Activated CD8-positive, alpha-beta T cell treated with anti-CD3 and anti-CD28 coated beads, Interleukin-2, amount 10 ng/mL, durations not matched to agents 7 days and 5 days (primary cell): ENCODE data around the gene NRXN3. TPM values are rescaled to one million over a fixed set of nuclear protein-coding genes. Genes with fewer than 3 reads are reported as not detected.

Experiments
- ATAC-seq: fragments of 150-1000 bp; cut with Tn5 transposase; one replicate; pipeline ENCODE4 v1.10.0; 2021; ENCODE audit warnings: moderate library complexity
- CTCF ChIA-PET: fragments of 350-600 bp; sonication (Branson Sonifier 250); formaldehyde crosslinking; loops from one replicate; lab custom pipeline; 2021; ENCODE audit warnings: antibody characterized with exemption; lab: Charles Lee
- POLR2A ChIA-PET: fragments of 350-600 bp; sonication (Branson Sonifier 250); formaldehyde crosslinking; loops from one replicate; lab custom pipeline; 2021; ENCODE audit warnings: antibody characterized with exemption; lab: Charles Lee
- DNase-seq: peaks from one replicate; pipeline ENCODE4 v3.0.0-alpha.2; 2020
- H3K27ac Mint-ChIP-seq: one replicate; pipeline ENCODE4 v1.8.0; 2021; ENCODE audit warnings: mild to moderate bottlenecking, mixed read lengths
- H3K27me3 Mint-ChIP-seq: one replicate; pipeline ENCODE4 v1.8.0; 2021; ENCODE audit warnings: low read depth, mixed read lengths
- H3K36me3 Mint-ChIP-seq: one replicate; pipeline ENCODE4 v1.8.0; 2021; ENCODE audit warnings: low read depth, mixed read lengths
- H3K4me1 Mint-ChIP-seq: one replicate; pipeline ENCODE4 v1.8.0; 2021; ENCODE audit warnings: low read depth, mixed read lengths
- H3K4me3 Mint-ChIP-seq: one replicate; pipeline ENCODE4 v1.8.0; 2021; ENCODE audit warnings: mild to moderate bottlenecking, mixed read lengths
- H3K9me3 Mint-ChIP-seq: one replicate; pipeline ENCODE4 v1.8.0; 2022; ENCODE audit warnings: mixed read lengths; ENCODE audit not compliant: insufficient read depth
- total RNA-seq, 2 experiments: library from RNA; stranded (reverse); gene quantifications; one replicate each; pipeline ENCODE4 v1.2.3, GENCODE V29; 2021

The NRXN3 gene
- total RNA-seq, 2 experiments from 2014 or later = not detected

DNA sequence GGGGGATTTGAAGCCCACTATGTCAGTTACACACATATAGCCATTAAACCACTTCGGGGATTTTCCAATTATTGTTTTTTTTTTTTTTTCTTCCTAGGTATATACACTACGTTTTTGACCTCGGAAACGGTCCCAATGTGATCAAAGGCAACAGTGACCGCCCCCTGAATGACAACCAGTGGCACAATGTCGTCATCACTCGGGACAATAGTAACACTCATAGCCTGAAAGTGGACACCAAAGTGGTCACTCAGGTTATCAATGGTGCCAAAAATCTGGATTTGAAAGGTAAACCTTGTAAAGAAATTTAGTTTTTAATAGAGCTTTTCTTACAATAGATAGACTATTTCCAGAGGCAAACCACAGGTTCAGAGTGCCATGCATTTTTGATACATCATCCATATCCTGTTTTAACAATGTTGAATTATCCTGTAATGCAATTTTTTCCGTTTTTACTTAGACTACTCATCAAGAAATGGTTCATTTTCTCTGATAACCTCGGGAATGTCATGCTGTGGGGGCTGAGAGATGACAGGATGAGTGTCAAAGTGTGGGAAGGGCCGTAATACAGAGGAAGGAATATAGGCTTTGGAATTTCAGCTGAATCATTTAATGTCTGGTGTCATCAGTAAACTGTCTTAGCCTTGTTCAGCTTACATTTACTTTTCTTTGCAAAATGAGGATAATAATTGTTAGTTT lies 797.1 kb downstream of the NRXN3 start:
- Mint-ChIP-seq H3K27ac (no peak overlapping the region), H3K36me3 (no peaks in the 10 kb centered on the region), H3K4me3 (no peak overlapping the region), H3K9me3 (no peaks in the 10 kb centered on the region), H3K4me1 (no peaks in the 10 kb centered on the region), H3K27me3 (no peaks in the 10 kb centered on the region)
- CTCF ChIA-PET = interaction anchor here (1.1 kb wide), 1 partner anchor 11 kb away, joined by 3 read pairs; no protein-coding TSS in a partner anchor
- POLR2A ChIA-PET = no interaction called here
- ATAC-seq (no peak), DNase-seq (no peak)

DNA sequence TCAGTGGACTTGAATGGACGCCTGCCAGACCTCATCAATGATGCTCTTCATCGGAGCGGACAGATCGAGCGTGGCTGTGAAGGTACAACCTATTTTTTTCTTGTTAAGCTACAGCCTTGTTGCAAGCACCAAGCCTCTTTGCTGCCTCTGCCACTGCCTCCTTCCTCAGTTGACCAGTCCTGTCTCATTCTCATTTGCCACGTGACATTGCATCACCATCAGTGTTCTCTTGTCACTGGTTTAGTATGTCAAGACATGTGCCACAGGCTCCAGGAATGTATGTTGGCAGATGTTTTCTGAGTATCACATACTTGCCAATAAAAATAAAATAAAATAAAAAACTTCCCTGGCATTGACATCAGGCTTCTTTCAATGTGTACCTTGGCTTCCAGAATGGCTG lies 798.1 kb downstream of the NRXN3 start:
- POLR2A ChIA-PET = no interaction called here
- Mint-ChIP-seq H3K36me3 (no peaks in the 10 kb centered on the region), H3K27me3 (no peaks in the 10 kb centered on the region), H3K4me1 (no peaks in the 10 kb centered on the region), H3K4me3 (no peak overlapping the region), H3K9me3 (no peaks in the 10 kb centered on the region), H3K27ac (no peak overlapping the region)
- no peak for ATAC-seq
- CTCF ChIA-PET = no interaction called here
- no peak for DNase-seq

DNA sequence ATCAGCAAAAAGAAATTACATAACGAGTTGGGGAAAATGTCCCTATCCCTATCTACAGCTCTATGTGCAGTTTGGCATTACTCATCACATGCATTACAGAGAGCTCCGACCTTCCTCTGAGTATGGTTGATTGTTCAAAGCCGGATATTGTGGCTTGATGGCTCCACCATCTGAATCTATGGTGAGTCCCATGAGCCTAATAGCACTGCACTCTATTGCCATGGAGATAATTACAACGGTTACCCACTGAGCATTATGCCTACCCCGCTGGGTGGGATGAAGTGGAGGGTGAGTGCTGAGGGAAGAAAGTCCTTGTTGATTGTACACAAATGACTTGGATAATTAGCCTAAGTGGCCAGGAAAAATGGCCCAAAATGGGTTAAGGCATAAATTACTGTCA lies 800.5 kb downstream of the NRXN3 start:
- ChIA-PET POLR2A (no interaction called here), CTCF (interaction anchor here (1.6 to 2.9 kb wide), 2 partner anchors 11 to 37 kb away, joined by 9 read pairs; no protein-coding TSS in a partner anchor)
- ATAC-seq (no peak), DNase-seq (no peak)
- Mint-ChIP-seq H3K9me3 (no peaks in the 10 kb centered on the region), H3K27me3 (no peaks in the 10 kb centered on the region), H3K4me1 (no peaks in the 10 kb centered on the region), H3K36me3 (no peaks in the 10 kb centered on the region), H3K4me3 (no peak overlapping the region), H3K27ac (no peak overlapping the region)

DNA sequence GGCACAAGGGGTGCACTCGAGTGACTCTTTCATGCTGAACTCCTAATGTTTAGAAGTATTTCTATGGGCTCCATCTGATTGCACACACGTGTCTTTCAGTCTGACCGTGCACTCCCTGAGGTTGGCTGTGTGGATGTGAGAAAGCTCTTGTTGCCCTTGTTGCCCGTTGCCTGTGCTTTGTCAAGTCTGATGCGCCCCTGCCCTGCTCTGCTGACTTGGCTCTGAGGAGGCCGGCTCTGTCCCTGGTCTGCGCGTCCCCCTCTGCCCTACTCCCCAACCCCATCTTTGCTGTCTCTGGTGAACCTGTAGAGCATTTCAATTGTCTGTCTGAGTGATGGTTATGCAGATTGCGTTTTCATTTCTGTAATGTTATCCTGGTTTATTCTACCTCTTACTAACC lies 802.3 kb downstream of the NRXN3 start:
- Mint-ChIP-seq H3K36me3 (no peaks in the 10 kb centered on the region), H3K9me3 (no peaks in the 10 kb centered on the region), H3K27ac (no peak overlapping the region), H3K4me1 (no peaks in the 10 kb centered on the region), H3K27me3 (no peaks in the 10 kb centered on the region), H3K4me3 (no peak overlapping the region)
- no peak for ATAC-seq
- ChIA-PET CTCF (interaction anchor here (0.7 to 2.9 kb wide), 2 partner anchors 39 to 103 kb away, joined by 3 to 9 read pairs; no protein-coding TSS in a partner anchor), POLR2A (no interaction called here)
- no peak for DNase-seq

DNA sequence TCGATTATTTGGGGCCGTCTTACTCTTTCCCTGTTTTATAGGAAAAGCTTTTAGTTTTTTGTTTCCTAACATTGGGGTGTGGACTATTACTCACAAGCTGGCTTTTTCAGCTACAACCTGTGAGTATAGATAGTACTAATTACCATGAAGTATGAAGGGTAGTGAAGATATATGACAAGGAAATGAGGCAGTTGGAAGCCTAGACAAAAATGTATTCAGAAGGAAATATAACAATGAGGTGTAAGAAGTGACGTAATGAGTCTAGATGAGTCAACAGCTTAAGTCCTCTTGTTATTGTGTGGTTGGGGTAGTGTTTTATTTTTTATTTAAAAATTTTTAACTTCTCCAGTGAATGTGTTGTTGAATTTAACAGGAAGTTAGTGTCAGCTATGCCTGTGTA lies 804.5 kb downstream of the NRXN3 start:
- ATAC-seq = no peak
- Mint-ChIP-seq H3K4me1 (no peaks in the 10 kb centered on the region), H3K4me3 (no peak overlapping the region), H3K27me3 (no peaks in the 10 kb centered on the region), H3K27ac (no peak overlapping the region), H3K36me3 (no peaks in the 10 kb centered on the region), H3K9me3 (no peaks in the 10 kb centered on the region)
- ChIA-PET CTCF (interaction anchor here (1.7 kb wide), 1 partner anchor 15 kb away, joined by 9 read pairs; no protein-coding TSS in a partner anchor), POLR2A (no interaction called here)
- no peak for DNase-seq

DNA sequence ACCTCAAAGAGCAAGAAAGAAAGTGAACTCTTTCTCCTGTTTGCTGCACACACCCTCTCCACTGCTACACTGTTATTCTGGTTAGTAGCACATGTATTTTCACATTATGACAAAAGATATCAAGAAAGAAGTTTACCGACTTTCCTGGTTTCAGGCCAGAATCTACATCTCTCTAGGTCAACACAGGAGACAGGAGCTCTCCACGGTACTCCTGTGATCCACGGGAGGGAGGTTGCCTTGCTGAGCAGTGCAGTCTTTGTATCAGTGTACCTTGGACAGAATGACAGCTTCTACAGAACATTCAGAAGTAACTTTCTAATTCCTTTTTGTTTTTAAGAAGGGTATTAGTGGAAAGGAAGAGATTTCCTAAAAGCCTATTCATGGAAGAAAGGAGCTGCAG lies 805.6 kb downstream of the NRXN3 start:
- ChIA-PET POLR2A (no interaction called here), CTCF (no interaction called here)
- H3K27me3 Mint-ChIP-seq = no peaks in the 10 kb centered on the region
- DNase-seq (no peak), ATAC-seq (no peak)
- H3K4me1 Mint-ChIP-seq = no peaks in the 10 kb centered on the region
- H3K9me3 Mint-ChIP-seq = no peaks in the 10 kb centered on the region
- no peaks in the 10 kb centered on the region for H3K36me3 Mint-ChIP-seq
- H3K4me3 Mint-ChIP-seq = no peak overlapping the region
- H3K27ac Mint-ChIP-seq = no peak overlapping the region

DNA sequence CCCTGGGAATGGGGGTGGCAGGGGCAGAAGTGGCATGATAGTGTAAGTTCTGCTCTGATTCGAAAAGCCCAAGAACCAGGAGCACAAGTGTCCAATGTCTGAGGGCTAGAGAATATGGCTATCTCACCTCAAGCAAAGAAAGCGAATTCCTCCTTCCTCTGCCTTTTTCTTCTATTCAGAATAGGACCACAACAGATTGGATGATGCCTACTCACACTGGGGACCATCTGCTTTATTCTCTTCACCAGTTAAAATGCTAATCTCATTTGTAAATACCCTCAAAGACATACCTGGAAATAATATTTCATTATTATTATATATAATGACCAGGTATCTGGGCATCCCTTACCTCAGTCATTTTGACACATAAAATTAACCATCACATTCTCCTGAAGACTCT lies 808.7 kb downstream of the NRXN3 start:
- Mint-ChIP-seq H3K36me3 (no peaks in the 10 kb centered on the region), H3K4me1 (no peaks in the 10 kb centered on the region), H3K9me3 (no peaks in the 10 kb centered on the region), H3K4me3 (no peak overlapping the region), H3K27me3 (no peaks in the 10 kb centered on the region), H3K27ac (no peak overlapping the region)
- no peak for DNase-seq
- ChIA-PET POLR2A (no interaction called here), CTCF (no interaction called here)
- no peak for ATAC-seq

DNA sequence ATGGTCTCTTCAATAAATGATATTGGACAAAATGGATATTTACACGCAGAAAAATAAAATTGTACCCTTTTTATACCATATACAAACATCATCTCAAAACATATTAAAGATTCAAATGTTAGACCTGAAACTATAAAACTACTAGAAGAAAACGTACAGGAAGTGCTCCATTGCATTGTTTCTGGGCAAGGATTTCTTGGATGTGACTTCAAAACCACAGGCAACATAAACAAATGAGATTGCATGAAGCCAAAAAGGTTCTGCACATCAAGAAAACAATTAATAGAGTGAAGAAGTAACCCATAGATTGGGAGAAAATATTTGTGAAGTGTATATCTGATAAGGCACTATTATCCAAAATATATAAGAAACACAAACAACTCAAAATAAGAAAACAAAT lies 812.4 kb downstream of the NRXN3 start:
- ATAC-seq (no peak), DNase-seq (no peak)
- Mint-ChIP-seq H3K27me3 (no peaks in the 10 kb centered on the region), H3K4me1 (no peaks in the 10 kb centered on the region), H3K4me3 (no peak overlapping the region), H3K27ac (no peak overlapping the region), H3K9me3 (no peaks in the 10 kb centered on the region), H3K36me3 (no peaks in the 10 kb centered on the region)
- CTCF ChIA-PET = no interaction called here
- POLR2A ChIA-PET = no interaction called here

DNA sequence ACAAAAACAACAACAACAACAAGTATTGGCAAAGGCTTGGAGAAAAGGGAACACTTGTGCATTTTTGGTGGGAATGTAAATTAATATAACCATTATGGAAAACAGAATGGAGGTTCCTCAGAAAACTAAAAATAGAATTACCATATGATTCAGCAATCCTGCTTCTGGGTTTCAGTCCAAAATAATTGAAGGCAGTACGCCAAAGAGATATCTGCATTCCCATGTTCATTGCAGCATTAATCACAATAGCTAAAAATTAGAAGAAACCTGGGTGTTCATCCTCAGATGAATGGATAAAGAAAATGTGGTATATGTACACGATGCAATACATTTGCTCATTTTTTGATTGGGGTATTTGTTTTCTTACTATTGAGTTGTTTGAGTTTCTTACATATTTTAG lies 813.0 kb downstream of the NRXN3 start:
- Mint-ChIP-seq H3K27ac (no peak overlapping the region), H3K4me1 (no peaks in the 10 kb centered on the region), H3K36me3 (no peaks in the 10 kb centered on the region), H3K9me3 (no peaks in the 10 kb centered on the region), H3K27me3 (no peaks in the 10 kb centered on the region), H3K4me3 (no peak overlapping the region)
- ChIA-PET POLR2A (no interaction called here), CTCF (no interaction called here)
- no peak for DNase-seq
- ATAC-seq = no peak

DNA sequence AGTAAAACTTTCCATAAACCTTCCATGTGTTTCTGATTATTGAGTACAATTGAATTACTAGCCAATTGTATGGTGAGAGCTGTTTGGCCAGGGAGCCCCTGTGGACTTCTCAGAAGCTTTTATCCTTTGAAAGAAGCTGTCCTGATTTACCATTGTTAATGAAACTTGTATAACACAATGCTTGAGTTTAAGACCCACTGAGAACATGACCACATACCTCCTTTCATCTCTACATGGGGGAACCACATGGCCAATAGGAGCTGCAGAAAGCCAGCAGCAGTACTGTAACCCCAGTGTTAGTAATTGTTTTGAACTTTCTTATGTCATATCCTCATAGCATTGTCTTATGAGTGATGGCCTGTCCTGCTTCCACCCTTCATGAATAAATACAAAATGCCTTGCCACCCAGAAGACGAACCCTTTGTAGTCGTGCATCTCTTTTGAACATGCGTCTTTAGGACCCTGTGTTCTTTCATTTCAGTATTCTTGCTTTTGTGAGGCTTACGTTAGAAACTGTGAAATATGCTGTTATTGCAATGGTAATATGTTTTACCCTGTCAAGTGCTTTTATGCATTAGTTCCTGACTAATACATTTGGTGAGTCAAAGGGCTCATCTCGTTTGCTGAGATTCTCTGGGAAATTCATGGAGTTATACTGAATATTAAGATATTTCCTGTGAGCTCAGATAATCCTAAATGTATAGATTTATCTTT lies 815.7 kb downstream of the NRXN3 start:
- no peak for DNase-seq
- ChIA-PET POLR2A (no interaction called here), CTCF (interaction anchor here (1.0 kb wide), 1 partner anchor 26 kb away, joined by 3 read pairs; no protein-coding TSS in a partner anchor)
- Mint-ChIP-seq H3K4me3 (no peak overlapping the region), H3K27me3 (no peaks in the 10 kb centered on the region), H3K4me1 (no peaks in the 10 kb centered on the region), H3K36me3 (no peaks in the 10 kb centered on the region), H3K27ac (no peak overlapping the region), H3K9me3 (no peaks in the 10 kb centered on the region)
- ATAC-seq = no peak

DNA sequence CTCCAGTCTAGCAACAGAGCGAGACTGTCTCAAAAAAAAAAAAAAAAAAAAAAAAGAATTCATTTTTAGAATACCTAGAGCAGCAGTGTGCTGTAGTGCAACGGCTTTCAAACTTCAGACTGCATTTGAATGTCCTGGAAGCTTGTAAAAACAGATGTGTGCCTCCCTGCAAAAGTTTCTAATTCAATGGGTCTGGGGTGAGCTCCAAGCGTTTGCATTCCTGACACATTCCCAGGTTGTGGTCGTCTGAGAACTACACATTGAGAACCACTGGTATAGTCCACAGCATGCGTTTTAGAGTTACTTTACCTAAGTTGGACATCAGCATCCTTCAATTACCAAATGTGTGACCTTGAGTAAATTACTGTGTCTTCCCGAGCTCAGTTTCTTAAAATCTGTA lies 816.8 kb downstream of the NRXN3 start:
- Mint-ChIP-seq H3K4me3 (no peak overlapping the region), H3K9me3 (no peaks in the 10 kb centered on the region), H3K27ac (no peak overlapping the region), H3K27me3 (no peaks in the 10 kb centered on the region), H3K4me1 (no peaks in the 10 kb centered on the region), H3K36me3 (no peaks in the 10 kb centered on the region)
- POLR2A ChIA-PET = no interaction called here
- ATAC-seq (no peak), DNase-seq (no peak)
- CTCF ChIA-PET = no interaction called here

DNA sequence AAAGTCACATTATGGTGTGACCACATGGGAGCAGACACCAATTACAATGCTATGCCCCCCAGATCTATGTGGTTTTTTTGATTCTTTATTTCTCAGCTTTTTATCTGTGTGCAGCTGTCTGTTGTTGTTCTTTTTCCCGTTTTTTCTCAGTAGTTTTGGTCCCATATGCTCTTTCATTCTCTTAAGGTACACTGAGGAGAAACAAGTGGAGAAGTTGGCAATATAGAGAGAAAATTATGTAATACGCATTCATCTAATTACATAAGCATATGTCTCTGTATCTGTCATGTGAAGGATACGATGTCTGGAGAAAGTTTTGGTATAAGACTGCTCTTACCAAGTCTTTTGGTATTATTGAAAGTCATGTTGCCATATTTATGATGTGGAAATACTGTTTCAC lies 819.0 kb downstream of the NRXN3 start:
- DNase-seq (no peak), ATAC-seq (no peak)
- H3K9me3 Mint-ChIP-seq = no peaks in the 10 kb centered on the region
- no peaks in the 10 kb centered on the region for H3K4me1 Mint-ChIP-seq
- no peaks in the 10 kb centered on the region for H3K27me3 Mint-ChIP-seq
- H3K36me3 Mint-ChIP-seq = no peaks in the 10 kb centered on the region
- H3K27ac Mint-ChIP-seq = no peak overlapping the region
- ChIA-PET POLR2A (no interaction called here), CTCF (no interaction called here)
- no peak overlapping the region for H3K4me3 Mint-ChIP-seq
